GM12864 (cell line): ENCODE results near the gene TMEM231.

ENCODE experiments used
- DNase-seq: peaks from one replicate; pipeline ENCODE4 v3.0.0-alpha.2; 2011; ENCODE audit warnings: low read depth
- H3K4me3 ChIP-seq: 2 replicates; pipeline ENCODE4 v1.5.1; 2011; ENCODE audit warnings: mild to moderate bottlenecking, low read depth, low read length, control low read depth
- CTCF ChIP-seq: IDR thresholded peaks from 2 replicates; pipeline ENCODE4 v1.5.1; 2011; ENCODE audit warnings: low read depth, mild to moderate bottlenecking, moderate library complexity, low read length, control low read depth, inconsistent platforms; ENCODE audit errors: missing control alignments

Gene TMEM231

GRCh38 chr16:75566758-75567255 is 10.8 kb upstream of the TMEM231 start:
- no peak for TF ChIP-seq CTCF
- peak overlapping the region; percentile 85 for H3K4me3 ChIP-seq
- no peak for DNase-seq

GRCh38 chr16:75566040-75566757 is 10.1 kb upstream of the TMEM231 start, which contains the start of gene GABARAPL2:
GABARAPL2 (plus strand) TSS chr16:75566379; CDS start chr16:75566487, 108 bp downstream.
- peak; percentile 60 for DNase-seq

GRCh38 chr16:75565640-75566039 is 9.6 kb upstream of the TMEM231 start:
- DNase-seq: no peak
- H3K4me3 ChIP-seq: peak overlapping the region; percentile 85
- no peak for TF ChIP-seq CTCF

More at GRCh38 chr16:75566040-75566757, 10.1 kb upstream of the TMEM231 start, which contains the start of gene GABARAPL2:
- no peak for TF ChIP-seq CTCF
- H3K4me3 ChIP-seq: peak within 1 kb of the TSS; percentile 85

GRCh38 chr16:75559564-75560372 is 3.7 kb upstream of the TMEM231 start:
- DNase-seq: no peak
- TF ChIP-seq CTCF: no peak
- no peak overlapping the region for H3K4me3 ChIP-seq

GRCh38 chr16:75558846-75559401 is 2.9 kb upstream of the TMEM231 start:
- no peak for TF ChIP-seq CTCF
- H3K4me3 ChIP-seq: no peak overlapping the region
- no peak for DNase-seq

- no peak for DNase-seq
- TF ChIP-seq CTCF: no peak
- peak overlapping the region; percentile 70; the same call in 1 of the 2 replicates for H3K4me3 ChIP-seq
Observed at GRCh38 chr16:75556431-75556950, 439 bp upstream of the TMEM231 start.
